Aorta (tissue), 5 donors: ENCODE data around the gene NFIA. TPM values are rescaled to one million over a fixed set of nuclear protein-coding genes. Genes with fewer than 3 reads are reported as not detected.

Experiments used
- ATAC-seq: fragments of 200-7000 bp; cut with Tn5 transposase; one replicate; pipeline ENCODE4 v1.9.1; 2022; ENCODE audit warnings: moderate library complexity; ENCODE audit not compliant: low FRiP score
- DNase-seq, 2 donors: peaks; one replicate each; pipeline ENCODE4 v3.0.0-alpha.2; 2020
- H3K27ac ChIP-seq, 2 donors: one replicate each; pipeline ENCODE4 v1.5.1; 2013; ENCODE audit warnings: low read length in 2 of 2, mild to moderate bottlenecking in 2 of 2, moderate library complexity in 2 of 2, control low read depth in 1 of 2, inconsistent platforms in 1 of 2, low read depth in 1 of 2
- H3K27me3 ChIP-seq, 2 donors: one replicate each; pipeline ENCODE4 v1.6.1; 2013; ENCODE audit warnings: control low read depth in 1 of 2, low read length in 1 of 2, mild to moderate bottlenecking in 1 of 2, moderate library complexity in 1 of 2; ENCODE audit not compliant: insufficient read depth in 2 of 2, control insufficient read depth in 1 of 2
- H3K36me3 ChIP-seq, 2 donors: one replicate each; pipeline ENCODE4 v1.6.1; 2013; ENCODE audit warnings: control low read depth in 1 of 2, low read length in 1 of 2, mild to moderate bottlenecking in 1 of 2; ENCODE audit not compliant: insufficient read depth in 2 of 2, control insufficient read depth in 1 of 2
- H3K4me1 ChIP-seq, 2 donors: one replicate each; pipeline ENCODE4 v1.6.1; 2013; ENCODE audit warnings: low read length in 2 of 2, control low read depth in 1 of 2, mild to moderate bottlenecking in 1 of 2, moderate library complexity in 1 of 2; ENCODE audit not compliant: insufficient read depth in 2 of 2, control insufficient read depth in 1 of 2
- H3K4me3 ChIP-seq, 2 donors: one replicate each; pipeline ENCODE4 v1.5.1; 2013; ENCODE audit warnings: low read length in 2 of 2, control low read depth in 1 of 2, mild to moderate bottlenecking in 1 of 2
- H3K9me3 ChIP-seq: one replicate; pipeline ENCODE4 v1.6.1; 2013; ENCODE audit warnings: mild to moderate bottlenecking, low read length; ENCODE audit not compliant: control insufficient read depth
- WGBS, 2 donors: extraction: QIAGEN DNeasy Blood & Tissue Kit; methylation state at CpG; one replicate each; pipeline ENCODE4 v1.1.7; 2013; 5-methylcytosine and 5-hydroxymethylcytosine counted together
- intact Hi-C, 2 donors: fragments of 100-400 bp; cut with DNase I; formaldehyde crosslinking; loops; one replicate each; pipeline versions ENCODE4 v1.14.2 to v1.15.0; 2022
- polyA plus RNA-seq, 2 donors: library from polyadenylated mRNA; stranded (reverse); fragments of 200-250 nt; gene quantifications; one replicate each; pipeline ENCODE4 v1.2.3, GENCODE V29; 2013
- total RNA-seq, 2 donors: library from RNA; stranded (reverse); fragmentation: NEBNext Ultra II Directional; extraction: Animal tissue kit (Norgen Biotek cat#: 25700); gene quantifications; one replicate each; pipeline ENCODE4 v1.2.1, GENCODE V29; 2021
- donor health status: healthy with polysubstance abuse.
- donor health status: Bipolar disorder and iron deficiency.
- donor health status: DM: no; HTN: no; CAD: no.
- donor health status: DM: no; HTN: no; CAD: no.
- donor health status: DM: yes; HTN: yes; CAD: no.

Gene NFIA
- total and polyA plus RNA-seq, 4 donors = 15.3 to 221 (median 82.4) TPM

GRCh38 chr1:61419657-61420056 lies 337.3 kb downstream of the NFIA start:
- peaks cover 0 to 2% of the 10 kb centered on the region in 2 donors for H3K4me1 ChIP-seq
- intact Hi-C loops = no loop called here
- no peaks in the 10 kb centered on the region for H3K27me3 ChIP-seq
- no peak for ATAC-seq
- H3K36me3 ChIP-seq = peaks cover 0 to 4% of the 10 kb centered on the region in 2 donors
- H3K27ac ChIP-seq = no peak overlapping the region
- no peak for DNase-seq
- WGBS, 2 donors = 63 to 64% methylated on average over 5 of the region's 5 CpGs
- no peak overlapping the region for H3K4me3 ChIP-seq
- H3K9me3 ChIP-seq = no peaks in the 10 kb centered on the region

- no peaks in the 10 kb centered on the region for H3K27me3 ChIP-seq
- WGBS, 2 donors = 26 to 29% methylated on average over 3 of the region's 3 CpGs
- no peak for ATAC-seq
- no peak overlapping the region for H3K27ac ChIP-seq
- peaks cover 0 to 4% of the 10 kb centered on the region in 2 donors for H3K36me3 ChIP-seq
- H3K4me1 ChIP-seq = peaks cover 0 to 2% of the 10 kb centered on the region in 2 donors
- no peaks in the 10 kb centered on the region for H3K9me3 ChIP-seq
- intact Hi-C loops = no loop called here
- no peak overlapping the region for H3K4me3 ChIP-seq
- DNase-seq = no peak
These were observed 337.9 kb downstream of the NFIA start for GRCh38 chr1:61420243-61420642.

DNA sequence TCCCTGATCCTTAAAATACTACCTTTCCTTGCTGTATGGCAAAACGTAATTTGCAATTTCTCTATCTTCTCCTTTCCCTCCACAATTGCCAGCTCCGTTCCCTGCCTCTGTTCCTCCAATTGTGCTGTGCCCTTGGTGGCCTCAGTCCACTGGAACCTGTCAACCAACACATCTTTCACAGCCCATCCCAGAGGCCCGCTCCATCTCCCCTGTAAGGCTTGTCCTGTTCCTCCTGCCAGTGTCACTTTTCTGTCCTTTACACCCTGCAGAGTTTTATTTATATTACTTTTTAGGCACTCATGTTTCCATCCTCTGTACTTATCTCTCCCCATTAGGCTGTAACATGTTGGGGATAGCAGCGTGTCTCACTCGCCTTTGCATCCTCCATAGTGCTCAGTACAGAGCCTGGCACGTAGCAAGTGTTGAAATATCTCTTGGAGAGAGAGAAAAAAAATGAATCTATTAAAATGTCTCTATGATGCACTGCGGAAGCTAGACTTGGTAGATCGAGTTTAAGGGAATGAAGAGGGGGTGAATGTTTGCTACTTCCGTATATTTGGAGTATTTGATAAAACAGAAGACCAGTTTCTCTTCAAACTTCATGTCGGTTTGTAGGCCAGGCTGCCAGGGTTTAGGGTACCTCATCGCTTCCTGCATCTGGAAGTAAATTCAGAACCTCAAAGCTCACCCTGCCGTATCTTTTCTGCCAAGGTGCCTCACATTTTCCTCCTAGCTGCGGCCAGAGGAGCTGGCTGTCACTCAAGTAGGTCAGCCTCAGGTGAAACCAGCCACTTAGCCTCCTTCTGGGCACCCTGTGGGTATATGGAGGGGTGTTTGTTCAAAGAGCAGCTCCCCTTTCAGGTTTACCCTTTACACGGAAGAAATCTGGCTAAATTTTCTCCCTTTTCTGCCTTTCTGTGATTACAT lies 338.8 kb downstream of the NFIA start:
- intact Hi-C loops = no loop called here
- no peaks in the 10 kb centered on the region for H3K27me3 ChIP-seq
- no peaks in the 10 kb centered on the region for H3K9me3 ChIP-seq
- H3K4me1 ChIP-seq = peaks cover 0 to 2% of the 10 kb centered on the region in 2 donors
- peaks cover 0 to 4% of the 10 kb centered on the region in 2 donors for H3K36me3 ChIP-seq
- H3K4me3 ChIP-seq = no peak overlapping the region
- no peak for ATAC-seq
- H3K27ac ChIP-seq = no peak overlapping the region
- WGBS, 2 donors = 71 to 80% methylated on average over 14 of the region's 14 CpGs
- no peak for DNase-seq

DNA sequence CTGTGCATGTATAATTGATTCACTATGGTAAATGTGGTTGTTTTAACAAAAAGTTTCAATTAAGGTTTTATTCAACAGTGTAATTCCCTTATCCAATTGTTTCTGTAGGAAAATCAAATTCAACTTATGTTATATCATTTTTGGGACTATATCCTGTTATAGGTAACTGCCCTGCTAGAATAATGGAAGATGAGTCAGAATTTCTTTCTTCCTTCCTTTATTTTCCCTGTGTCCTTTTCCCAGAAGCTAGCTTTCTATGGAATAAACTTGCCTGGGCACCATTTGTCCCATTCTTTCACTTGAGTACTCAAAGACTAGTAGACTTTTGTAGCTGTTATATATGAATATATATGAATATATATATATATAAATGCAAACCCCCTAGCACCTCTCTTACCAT lies 341.3 kb downstream of the NFIA start:
- no peak overlapping the region for H3K27ac ChIP-seq
- H3K27me3 ChIP-seq = no peaks in the 10 kb centered on the region
- ATAC-seq = no peak
- H3K36me3 ChIP-seq = peaks cover 0 to 4% of the 10 kb centered on the region in 2 donors
- H3K4me1 ChIP-seq = no peaks in the 10 kb centered on the region
- intact Hi-C loops = no loop called here
- no peak for DNase-seq
- no peak overlapping the region for H3K4me3 ChIP-seq
- H3K9me3 ChIP-seq = no peaks in the 10 kb centered on the region

- Histone ChIP-seq H3K36me3 (peaks cover 0 to 4% of the 10 kb centered on the region in 2 donors), H3K9me3 (no peaks in the 10 kb centered on the region), H3K4me1 (peaks cover 0 to 2% of the 10 kb centered on the region in 2 donors), H3K4me3 (no peak overlapping the region), H3K27me3 (no peaks in the 10 kb centered on the region), H3K27ac (no peak overlapping the region)
- WGBS, 2 donors = 92 to 94% methylated on average over 3 of the region's 3 CpGs
- intact Hi-C loops = no loop called here
- DNase-seq (no peak), ATAC-seq (no peak)
These were observed 342.0 kb downstream of the NFIA start for GRCh38 chr1:61424382-61424781.

DNA sequence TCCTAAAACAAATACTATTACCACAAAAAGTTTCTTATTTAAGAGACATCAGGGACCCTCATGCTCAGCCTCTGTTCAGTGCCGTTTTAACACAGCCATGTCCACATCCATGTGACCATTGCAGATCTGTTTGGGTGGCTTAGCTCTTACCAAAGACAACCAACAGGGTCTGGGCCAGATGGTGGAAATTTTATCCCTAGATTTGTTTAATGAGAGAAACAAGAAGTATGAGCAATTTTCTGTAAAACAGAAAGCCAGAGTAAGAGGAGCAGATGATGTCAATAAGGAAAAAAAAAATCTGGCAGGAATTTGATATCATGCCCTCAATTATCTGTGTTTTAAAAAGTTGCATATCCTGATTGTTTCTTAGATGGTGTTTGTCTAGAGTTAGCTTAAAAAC lies 342.7 kb downstream of the NFIA start:
- Histone ChIP-seq H3K4me1 (peaks cover 0 to 2% of the 10 kb centered on the region in 2 donors), H3K27me3 (no peaks in the 10 kb centered on the region), H3K36me3 (peaks cover 0 to 4% of the 10 kb centered on the region in 2 donors), H3K9me3 (no peaks in the 10 kb centered on the region), H3K27ac (no peak overlapping the region), H3K4me3 (no peak overlapping the region)
- 69 to 79% methylated on average over 1 of the region's 1 CpG for WGBS, 2 donors
- DNase-seq (no peak), ATAC-seq (no peak)
- intact Hi-C loops = no loop called here

DNA sequence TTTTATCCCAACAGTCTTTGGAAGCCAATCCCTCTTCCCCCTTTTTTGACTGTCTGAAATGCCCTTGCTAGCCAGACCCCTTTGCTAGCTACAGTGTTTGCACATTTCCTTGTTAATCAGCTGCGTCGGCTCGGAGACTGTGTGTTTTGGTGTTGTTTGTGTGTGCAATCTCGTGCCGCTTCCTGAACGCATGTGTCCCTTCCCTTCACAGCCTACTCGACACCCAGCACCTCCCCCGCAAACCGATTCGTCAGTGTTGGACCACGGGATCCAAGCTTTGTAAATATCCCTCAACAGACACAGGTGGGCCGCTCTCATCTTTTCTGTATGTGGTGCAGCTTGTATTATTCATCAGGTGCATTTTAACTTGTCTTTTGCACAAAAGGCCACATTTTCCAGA lies 343.9 kb downstream of the NFIA start:
- DNase-seq = no peak
- intact Hi-C loops = no loop called here
- ATAC-seq = no peak
- Histone ChIP-seq H3K4me3 (no peak overlapping the region), H3K36me3 (peaks cover 0 to 4% of the 10 kb centered on the region in 2 donors), H3K9me3 (no peaks in the 10 kb centered on the region), H3K27ac (no peak overlapping the region), H3K27me3 (no peaks in the 10 kb centered on the region), H3K4me1 (peaks cover 0 to 2% of the 10 kb centered on the region in 2 donors)
- 70 to 79% methylated on average over 12 of the region's 12 CpGs for WGBS, 2 donors

GRCh38 chr1:61426885-61427284 lies 344.5 kb downstream of the NFIA start:
- H3K4me1 ChIP-seq = peaks cover 0 to 2% of the 10 kb centered on the region in 2 donors
- no peaks in the 10 kb centered on the region for H3K27me3 ChIP-seq
- ATAC-seq (no peak), DNase-seq (no peak)
- 65 to 69% methylated on average over 2 of the region's 2 CpGs for WGBS, 2 donors
- H3K9me3 ChIP-seq = no peaks in the 10 kb centered on the region
- H3K4me3 ChIP-seq = no peak overlapping the region
- peaks cover 0 to 4% of the 10 kb centered on the region in 2 donors for H3K36me3 ChIP-seq
- no peak overlapping the region for H3K27ac ChIP-seq
- intact Hi-C loops = no loop called here

DNA sequence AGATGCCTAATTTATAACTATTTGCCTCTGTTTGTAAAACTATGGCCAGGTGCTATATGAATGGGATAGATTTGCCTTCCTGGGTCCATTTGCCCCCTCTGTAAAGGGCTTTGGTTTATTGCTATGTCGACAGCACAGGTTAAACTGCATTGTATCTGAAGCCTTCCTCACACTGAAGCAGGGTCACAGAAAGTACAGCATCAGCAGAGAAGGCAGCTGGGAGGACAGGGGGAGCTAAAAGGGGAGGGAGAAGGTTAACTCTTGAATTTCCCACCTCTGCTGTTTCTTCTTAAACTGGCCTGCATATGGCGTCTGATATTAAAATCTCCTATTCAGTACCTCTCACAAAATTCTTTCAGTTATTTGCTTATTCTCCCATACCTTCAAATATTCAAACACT lies 345.1 kb downstream of the NFIA start:
- H3K36me3 ChIP-seq = peaks cover 0 to 3% of the 10 kb centered on the region in 2 donors
- ATAC-seq (no peak), DNase-seq (no peak)
- no peaks in the 10 kb centered on the region for H3K9me3 ChIP-seq
- intact Hi-C loops = no loop called here
- no peak overlapping the region for H3K4me3 ChIP-seq
- H3K4me1 ChIP-seq = peaks cover 2% of the 10 kb centered on the region in 2 donors
- 60 to 64% methylated on average over 2 of the region's 2 CpGs for WGBS, 2 donors
- no peaks in the 10 kb centered on the region for H3K27me3 ChIP-seq
- H3K27ac ChIP-seq = no peak overlapping the region
